GM18520 (cell line): ENCODE measurements around the gene ARL6IP5.
A peak's percentile ranks its signal among the peaks of the same experiment; 100 is the strongest.

Experiments used
- ATAC-seq: cut with Tn5 transposase; IDR thresholded peaks from one replicate; pipeline ENCODE4 v1.9.1; 2021; ENCODE audit not compliant: unreplicated experiment

Gene ARL6IP5

DNA sequence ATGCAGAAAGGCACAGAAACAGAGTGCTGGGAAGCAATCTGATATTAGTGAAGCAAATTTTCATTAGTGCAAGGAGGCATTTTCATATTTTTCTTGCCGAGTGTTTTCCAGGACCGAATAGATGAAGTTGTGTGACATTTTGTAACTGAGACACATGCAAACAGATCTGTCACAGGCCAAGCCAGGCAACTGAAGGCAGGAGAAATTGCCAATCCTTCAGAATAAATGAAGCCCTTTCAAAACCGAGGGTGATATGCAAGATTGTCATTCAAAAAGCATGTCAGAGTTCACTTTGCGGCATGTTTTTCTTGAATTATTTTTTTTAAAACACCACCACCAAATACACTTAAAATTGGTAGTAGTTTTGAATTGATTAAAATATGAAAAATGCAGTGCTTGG is 31.4 kb downstream of the ARL6IP5 start:
- no peak for ATAC-seq

DNA sequence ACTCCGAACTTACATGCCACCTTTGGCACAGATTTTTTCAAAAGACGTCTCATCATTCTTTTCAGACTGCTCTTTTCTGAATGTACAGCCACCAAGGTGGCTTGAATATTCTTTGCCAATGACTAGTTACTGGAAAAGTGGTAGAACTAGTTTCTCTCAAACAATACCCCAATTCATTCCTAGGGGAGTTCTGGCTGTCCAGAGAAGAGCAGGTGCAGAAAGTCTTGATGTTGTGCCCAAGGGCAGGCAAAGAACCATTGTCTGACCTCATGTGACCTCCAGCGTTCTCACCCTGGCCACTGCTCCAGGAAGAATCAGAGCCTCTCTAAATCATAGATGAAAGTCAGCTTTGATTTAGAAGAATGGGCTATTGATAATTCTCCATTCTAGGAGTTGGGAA is 32.2 kb downstream of the ARL6IP5 start:
- ATAC-seq, result no peak

DNA sequence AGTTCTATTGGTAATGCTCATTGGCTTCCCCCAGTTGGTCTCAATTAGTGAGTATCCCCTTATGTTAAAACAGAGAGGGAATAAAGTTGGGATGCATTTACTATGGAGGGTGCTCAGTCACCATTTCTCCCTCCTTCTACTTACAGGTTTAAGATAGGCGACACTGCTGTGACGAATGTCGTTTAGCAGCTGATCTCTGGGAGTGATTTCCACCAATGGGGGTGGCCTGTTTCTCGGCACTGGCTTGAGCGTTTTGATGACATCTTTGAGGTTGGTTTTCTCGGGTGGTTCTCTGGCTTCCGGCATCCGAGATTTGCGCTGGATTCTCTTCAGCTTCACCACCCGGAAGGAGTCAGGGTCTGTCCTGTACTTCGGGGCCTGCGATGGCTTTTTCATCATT is 33.8 kb downstream of the ARL6IP5 start:
- no peak for ATAC-seq

DNA sequence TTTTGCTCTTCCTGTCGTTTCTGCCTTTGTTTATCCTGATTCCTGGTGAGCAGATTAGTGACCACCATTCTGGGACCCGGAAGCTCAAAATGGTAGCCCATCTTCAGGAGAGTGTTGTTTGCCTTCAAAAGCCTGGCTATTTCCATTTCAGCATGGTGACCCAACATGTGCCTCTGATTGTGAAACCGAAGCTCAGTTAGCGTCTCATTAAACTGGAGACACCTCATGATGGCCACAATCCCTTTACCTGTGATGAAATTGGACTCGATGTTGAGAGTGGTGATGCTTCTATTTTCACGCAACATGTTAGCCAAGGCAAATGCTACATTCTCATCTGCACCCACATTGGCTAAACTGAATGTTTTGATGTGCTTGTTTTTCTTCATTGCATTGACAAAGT is 34.4 kb downstream of the ARL6IP5 start:
- no peak for ATAC-seq

DNA sequence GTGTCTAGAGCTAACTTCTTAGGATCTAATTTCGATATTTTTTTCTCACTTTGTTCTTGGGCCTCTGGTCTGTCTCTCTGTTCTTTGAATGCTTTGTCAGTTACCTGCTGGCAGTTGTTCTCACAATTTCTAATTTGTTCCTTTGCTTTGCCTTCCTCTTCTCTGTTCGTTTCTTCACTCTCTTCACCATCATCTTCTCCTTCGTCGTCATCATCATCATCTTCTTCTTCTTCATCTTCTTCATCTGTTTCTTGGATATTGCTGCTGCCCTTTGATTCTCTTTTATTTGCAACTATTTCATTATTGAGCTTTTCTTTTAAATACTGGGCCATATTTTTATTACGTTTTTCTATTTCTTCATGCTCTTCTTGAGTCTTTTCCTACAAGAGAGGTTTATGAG is 34.9 kb downstream of the ARL6IP5 start:
- no peak for ATAC-seq

DNA sequence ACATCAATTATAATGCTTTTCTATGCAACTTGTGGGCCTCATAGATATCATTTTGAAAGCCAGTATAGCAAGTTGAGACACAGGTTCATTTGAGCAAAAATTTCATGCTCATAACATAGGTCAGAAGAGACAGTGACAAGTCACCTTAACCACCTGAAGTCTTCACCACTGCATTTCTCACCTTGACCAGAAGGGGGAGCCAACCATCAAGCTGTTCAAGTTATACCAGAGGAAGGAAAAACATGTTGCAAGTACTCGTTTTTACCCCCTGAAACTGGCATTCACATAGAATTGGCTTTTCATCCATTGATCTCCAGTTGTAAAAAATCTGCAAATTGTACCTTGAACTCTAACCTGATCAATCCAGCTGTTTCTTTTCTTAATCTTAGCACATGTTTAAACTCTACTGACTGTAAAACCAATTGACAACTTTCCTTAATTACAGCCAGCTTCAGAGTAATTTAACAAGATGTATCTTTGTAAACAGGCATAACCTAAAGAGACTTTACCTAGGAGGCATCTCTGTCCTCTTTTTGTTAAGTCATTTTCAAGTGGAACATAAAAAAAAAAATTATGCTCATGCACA is 36.2 kb downstream of the ARL6IP5 start:
- peak; percentile 50 for ATAC-seq

DNA sequence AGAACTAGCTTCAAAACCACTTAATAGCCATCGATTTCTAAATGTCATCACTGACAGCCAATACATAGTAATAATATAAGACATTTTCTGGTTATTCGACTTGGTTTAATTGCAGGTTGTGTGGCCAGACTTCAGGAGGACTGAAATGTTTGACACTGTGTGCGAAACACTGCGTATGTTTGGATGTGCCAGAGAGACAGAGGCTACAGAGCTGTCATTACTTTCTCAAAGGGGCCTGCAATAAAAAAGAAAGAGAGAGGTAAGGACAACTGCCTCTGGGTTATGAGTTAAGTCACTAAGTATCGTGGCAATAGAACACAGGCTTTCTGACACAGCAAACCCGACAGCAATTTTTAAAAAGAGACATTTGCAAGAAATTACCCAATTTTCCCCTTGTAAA is 36.8 kb downstream of the ARL6IP5 start:
- ATAC-seq, result no peak

DNA sequence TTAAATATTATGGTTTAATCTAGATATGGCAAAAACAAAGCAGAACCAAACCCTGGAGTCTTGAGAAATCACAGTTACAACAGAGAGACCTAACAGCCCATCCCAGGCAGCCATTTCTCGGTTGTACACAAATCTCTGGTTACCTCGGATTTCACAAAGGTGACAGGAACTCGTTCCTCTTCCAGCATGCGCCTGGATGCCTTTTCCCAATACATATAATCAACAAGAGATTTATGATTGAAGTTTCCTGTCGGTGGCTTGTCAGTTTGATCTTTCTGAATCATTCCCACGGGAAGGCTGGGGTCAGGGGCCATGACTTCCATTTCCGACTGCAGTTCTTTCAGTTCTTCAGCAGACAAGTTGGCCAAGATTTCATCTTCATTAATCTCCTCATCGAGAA is 37.2 kb downstream of the ARL6IP5 start:
- no peak for ATAC-seq

DNA sequence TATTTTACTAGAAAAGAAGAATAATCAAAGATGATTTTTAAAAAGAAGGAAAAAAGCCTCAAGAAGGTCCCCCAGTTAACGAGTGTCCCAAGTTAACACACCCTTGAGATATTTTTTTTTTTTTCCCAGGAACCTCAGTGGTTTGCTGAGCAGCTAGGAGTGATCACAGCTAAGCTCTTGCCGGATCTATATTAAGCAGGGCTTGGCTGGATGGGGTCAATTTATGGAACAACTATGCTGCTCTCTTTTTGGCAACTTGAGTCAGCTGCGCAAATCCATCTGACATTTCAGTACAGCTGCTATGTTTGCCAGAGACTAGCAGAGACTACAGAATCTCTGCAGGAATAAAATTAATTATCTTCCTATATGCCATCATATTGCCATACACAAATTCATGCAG is 37.7 kb downstream of the ARL6IP5 start, which contains the start of gene LMOD3:
TSS of gene LMOD3 (minus strand) at position 193 of the 400 bp plus-strand sequence. CDS start 209 bp downstream, outside the sequence.
- no peak for ATAC-seq

DNA sequence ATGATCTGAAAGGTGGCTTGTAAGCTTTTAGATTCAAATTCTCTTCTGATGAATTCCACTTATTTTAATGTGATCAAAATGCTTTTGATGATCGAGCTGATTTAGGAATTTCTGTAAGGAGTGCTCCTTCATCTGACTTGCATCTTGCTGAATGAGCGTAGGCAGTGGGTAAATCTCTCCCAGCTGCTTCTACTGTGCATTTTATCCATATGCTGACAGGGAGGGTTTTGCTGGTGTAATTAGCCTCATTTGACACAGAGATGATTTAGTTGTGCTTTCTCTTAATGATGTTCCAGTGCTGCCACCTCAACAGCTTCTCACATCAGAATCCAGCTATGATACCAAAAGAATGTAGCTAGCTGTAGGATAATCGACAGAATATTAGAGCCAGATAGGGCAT is 41.5 kb downstream of the ARL6IP5 start:
- no peak for ATAC-seq

DNA sequence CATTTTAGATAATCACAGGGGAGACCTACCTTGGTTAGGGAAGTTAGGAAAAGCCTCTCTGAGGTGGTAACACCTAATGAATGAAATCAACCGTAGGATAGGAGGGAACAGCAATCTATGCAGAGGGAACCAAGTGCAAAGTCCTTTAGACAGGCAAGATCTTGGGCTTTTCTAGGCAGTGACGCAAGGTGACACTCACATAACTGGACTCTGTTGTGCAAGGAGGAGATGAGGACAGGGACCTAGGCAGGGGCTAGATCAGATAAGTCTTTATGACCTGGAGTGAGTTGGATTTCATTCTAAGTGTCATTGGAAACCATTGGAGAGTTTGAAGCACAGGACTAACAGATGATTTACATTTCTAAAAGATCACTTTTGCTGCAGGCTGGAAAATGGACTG is 42.3 kb downstream of the ARL6IP5 start:
- ATAC-seq, result no peak

DNA sequence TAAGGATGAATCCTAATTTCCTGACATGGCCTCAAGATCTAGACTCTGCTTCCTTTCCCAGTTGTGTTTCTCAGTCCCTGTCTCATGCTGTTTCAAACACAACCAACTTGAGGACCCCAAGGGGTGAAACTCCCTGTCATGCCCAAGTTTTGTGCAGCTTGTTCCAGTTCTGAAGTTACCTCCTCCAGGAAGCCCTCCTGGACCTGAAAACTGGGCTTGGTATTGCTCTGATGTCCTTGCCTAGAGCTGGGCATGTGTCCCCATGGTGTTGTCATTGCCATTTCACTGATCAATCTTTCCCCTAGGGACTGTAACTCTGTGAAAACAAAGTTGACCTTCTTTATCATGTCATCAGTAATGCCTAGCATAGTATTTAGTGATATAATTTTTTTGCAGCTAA is 43.8 kb downstream of the ARL6IP5 start:
- no peak for ATAC-seq

DNA sequence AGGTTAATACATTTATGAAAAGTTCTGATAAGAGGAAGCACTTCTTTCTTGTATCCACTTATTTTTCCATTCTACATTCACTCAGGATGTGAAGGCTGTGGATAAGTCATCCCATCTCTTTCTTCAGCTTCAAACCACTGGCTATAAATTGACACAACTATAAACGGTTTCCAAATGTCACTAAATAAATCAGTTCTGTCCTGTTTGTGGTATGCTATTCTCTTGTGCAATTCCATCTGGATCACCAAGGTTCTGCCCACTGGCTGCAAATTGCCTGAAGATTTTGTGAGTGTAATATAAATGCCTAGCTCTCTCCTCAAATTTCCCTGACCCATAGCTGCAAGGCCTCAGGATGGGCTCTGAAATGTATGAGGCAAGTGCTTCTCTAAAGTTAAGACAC is 44.8 kb downstream of the ARL6IP5 start:
- no peak for ATAC-seq

DNA sequence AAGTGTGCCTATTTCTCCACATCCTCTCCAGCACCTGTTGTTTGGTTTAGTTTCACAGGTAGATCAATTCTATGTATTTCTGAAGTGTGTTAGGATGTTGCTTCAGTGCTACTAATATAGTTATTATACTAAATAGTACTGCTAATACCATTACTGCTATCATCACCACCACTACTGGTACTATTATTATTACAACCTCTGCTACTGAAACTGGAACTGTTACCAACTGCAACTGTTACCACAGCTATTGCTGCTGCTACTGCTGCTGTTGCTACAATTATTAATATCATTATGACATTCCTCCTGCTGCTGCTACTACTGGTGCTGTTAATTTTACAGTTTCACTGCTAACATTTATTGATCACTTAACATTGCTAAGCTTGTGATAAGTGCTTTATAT is 46.0 kb downstream of the ARL6IP5 start:
- ATAC-seq, result peak; percentile 96

DNA sequence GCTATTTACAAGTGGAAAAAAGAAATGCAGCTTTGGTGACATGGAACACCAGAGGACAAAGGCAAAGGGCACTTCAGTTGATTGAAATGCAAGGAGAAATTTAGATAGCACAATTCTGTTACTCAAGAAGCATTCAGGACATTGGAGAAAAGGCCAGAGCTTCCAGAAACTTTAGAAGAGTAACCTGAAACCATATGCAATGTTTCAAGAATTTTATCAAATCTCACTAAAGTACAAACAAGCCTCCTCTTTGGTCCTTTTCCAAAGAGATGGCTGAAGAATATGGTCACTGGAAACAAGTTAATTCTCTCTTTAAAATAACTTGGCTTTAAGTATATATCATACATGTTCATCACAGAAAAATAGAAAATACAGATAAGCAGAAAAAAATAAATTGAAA is 52.3 kb downstream of the ARL6IP5 start:
- ATAC-seq, result no peak

DNA sequence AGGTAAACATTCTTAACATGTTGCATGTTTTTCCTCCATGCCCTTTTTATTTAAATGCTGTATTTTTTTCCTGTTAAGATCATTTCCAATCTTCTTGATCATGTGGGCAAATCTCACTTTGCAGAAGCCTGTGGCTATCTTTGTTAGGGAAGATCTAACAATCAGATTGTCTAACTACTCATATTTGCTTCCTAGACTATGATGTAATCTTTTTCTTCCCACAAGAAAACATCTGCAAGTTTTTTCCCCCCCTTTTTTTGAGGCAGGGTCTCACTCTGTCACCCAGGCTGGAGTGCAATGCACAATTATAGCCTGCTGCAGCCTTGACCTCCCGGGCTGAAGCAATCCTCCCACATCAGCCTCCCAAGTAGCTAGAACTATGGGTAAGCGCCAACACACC is 52.7 kb downstream of the ARL6IP5 start:
- ATAC-seq, result no peak

DNA sequence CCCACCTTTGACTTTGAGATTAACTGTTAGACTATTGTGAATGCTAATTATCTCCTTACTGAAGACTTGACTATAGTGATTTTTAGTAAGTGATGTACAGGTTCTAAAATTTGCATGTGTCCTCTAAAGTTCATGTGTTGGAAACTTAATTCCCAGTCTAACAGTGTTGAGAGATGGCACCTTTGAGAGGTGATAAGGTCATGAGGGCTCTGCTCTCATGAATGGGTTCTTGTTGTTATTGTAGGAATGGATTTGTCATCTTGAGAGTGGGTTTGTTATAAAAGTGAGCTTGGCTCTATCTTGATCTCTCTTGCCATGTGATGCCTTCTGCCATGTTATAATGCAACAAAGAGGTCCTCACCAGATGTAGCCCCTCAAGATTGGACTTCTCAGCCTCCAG is 56.6 kb downstream of the ARL6IP5 start:
- ATAC-seq, result no peak

DNA sequence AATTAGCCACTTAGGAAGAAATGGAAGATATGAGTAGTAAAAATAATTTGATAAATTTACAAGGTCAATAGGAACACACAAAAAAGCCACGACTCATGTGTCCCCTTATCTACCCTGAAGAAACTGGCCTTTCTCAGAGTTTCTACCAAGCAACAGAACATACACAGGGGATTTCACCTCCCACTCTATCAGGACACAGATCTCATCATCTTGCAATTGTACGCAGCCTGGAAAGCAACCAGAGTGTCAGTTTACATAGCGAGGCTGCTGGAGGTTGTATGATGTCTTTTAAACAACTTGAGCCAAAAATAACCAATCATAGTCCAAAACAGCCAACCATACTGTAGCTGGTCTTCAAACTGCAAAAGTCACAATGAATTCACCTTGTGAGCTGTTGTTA is 57.4 kb downstream of the ARL6IP5 start:
- ATAC-seq, result no peak

DNA sequence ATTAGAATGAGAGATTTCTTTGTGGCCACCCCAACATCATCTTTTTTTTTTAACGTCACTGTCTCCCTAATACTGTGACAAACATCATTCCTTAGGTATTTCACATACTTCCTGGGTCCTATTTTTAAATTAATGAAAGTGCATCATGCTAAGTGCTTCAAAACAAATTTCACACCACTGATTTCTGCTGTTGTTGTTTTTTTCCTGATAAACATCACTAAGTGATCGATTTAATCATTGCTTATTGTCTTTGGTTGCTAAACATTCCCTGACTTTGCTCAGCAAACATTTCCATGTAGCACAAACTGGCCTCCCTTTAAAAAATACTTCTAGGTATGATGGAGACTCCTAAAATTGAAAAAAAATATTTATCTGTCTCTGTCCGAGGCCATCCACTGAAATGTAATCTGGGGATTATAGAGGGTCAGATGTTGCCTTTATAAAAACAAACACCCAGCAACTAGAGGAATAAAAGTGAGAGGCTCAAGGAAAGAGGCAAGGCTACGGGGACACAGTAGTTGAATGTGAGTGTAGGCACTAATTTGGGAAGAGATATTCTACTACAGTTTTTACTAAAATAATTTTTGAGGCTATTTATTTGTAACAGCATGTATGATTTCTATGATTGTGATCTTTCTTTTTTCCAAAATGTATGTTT is 58.2 kb downstream of the ARL6IP5 start:
- ATAC-seq, result no peak

DNA sequence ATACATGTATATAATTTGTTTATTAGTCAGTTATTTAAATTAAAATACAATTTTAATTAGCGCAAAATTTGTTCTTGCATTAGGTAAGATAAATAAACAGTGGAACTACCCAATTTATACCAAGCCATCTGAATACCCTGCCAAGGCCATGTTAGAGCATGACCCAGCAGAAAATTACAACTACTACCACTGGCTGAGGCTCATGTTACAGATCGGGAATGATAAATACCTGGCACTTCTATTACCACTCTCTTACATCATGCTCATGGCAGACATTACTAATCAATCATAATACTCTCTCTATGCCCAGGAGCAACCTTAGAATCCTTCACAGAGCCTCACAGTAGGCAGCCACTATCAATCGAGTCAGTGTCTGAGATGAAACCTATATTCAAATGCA is 58.9 kb downstream of the ARL6IP5 start:
- ATAC-seq, result no peak

DNA sequence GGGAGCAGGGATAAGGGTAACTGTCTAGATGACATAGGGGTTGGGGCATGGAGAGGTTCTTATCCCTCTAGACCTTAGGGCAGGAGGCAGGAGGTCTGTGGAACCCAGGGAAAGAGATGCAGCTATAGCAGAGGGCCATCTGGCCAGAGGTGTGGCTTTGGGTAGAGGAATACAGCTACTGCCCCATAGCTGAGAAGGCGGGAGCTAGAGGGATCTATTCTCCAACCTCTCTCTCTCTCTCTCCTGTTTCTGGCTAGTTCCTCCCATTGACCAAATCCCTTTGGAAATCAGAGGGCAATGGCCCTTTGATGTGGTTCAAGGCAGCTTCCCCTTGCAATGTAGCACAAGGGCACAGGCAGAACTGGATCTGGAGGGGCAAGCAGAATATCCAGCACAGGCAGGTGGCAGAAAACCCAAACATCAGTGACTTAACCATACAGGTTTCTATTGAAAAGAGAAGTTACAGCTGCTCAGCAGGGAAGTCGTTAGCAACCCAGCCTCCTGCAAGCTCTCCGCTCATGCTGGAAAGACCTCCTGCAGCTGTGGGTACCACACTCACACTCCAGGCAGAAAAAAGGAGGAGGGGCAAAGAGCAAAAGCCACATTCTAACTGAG is 60.0 kb downstream of the ARL6IP5 start:
- ATAC-seq, result no peak

DNA sequence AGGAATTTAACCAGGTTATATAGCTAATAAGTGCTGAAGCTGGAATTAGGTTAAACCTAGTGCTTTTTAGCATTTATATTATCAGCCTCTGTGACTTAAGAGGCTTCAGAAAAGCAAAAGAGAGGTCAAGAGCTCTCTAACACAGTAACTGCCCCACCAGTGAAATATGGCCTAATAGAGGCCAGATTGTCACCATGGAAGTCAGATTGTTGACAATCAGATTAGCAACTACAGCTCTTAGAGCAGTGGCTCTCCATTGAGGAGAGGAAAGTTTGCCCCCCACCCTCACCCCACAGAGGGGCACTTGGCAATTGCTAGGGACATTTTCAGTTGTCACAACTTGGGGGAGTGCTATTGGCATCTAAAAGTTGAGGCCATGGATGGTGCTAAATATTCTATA is 61.0 kb downstream of the ARL6IP5 start:
- no peak for ATAC-seq

DNA sequence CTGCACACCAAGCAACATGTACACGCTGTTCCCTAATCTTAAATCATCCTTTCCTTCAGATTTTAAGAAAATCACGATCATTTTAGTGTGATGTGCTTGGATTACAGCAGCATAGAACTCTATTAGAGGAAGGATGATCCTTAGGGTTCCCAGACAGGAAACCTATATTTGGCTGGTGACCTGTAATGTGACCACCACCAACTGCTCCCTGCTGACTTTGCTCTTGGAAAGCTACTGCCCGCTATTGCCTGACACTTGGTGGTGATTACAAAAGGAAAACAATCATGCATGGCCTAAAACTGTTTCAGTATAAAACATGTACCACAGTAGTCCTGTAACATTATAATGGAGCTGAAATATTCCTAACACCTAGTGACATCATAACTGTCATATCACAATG is 64.8 kb downstream of the ARL6IP5 start:
- ATAC-seq, result no peak
